Measurements from ENCODE around the gene CHMP6. TPM values are rescaled to one million over a fixed set of nuclear protein-coding genes. Genes with fewer than 3 reads are reported as not detected.
A peak's percentile ranks its signal among the peaks of the same experiment; 100 is the strongest.

CHMP6 gene
- total RNA-seq, 4 donors from 2014 or later: 16.7 to 23.8 (median 22.1) TPM

DNA sequence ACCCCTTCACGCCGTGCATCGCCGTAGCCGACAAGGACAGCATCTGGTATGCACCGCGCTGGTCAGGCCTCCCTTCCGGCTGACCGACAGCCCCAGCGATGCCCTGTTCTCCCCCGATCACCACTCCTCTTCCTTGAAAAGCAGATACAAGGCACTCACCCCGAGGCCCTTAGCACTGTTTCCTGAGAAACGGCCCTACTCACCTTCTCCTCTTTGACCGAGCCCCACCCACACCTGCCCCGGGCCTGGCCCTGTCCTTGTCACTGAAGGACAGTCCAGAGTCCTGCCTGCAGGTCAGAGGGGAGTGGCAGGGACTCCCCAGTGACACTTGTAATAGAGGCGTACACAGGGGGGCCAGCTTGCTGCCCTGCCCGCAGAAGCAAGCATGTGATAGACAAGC, 45.9 kb upstream of the CHMP6 start:
- DNase-seq: no peak
- Histone ChIP-seq H3K9me3 (no peaks in the 10 kb centered on the region), H3K27me3 (no peaks in the 10 kb centered on the region), H3K36me3 (peaks cover 0 to 69% (median 0%) of the 10 kb centered on the region in 3 donors), H3K4me3 (no peak overlapping the region), H3K27ac (no peak overlapping the region), H3K4me1 (peaks cover 0 to 44% (median 24%) of the 10 kb centered on the region in 3 donors)
- intact Hi-C loops (cut with DNase I): no loop called here
- TF ChIP-seq, protein P1, sequence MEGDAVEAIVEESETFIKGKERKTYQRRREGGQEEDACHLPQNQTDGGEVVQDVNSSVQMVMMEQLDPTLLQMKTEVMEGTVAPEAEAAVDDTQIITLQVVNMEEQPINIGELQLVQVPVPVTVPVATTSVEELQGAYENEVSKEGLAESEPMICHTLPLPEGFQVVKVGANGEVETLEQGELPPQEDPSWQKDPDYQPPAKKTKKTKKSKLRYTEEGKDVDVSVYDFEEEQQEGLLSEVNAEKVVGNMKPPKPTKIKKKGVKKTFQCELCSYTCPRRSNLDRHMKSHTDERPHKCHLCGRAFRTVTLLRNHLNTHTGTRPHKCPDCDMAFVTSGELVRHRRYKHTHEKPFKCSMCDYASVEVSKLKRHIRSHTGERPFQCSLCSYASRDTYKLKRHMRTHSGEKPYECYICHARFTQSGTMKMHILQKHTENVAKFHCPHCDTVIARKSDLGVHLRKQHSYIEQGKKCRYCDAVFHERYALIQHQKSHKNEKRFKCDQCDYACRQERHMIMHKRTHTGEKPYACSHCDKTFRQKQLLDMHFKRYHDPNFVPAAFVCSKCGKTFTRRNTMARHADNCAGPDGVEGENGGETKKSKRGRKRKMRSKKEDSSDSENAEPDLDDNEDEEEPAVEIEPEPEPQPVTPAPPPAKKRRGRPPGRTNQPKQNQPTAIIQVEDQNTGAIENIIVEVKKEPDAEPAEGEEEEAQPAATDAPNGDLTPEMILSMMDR (IDR thresholded peaks at IDR 0.05): no peak
- TF ChIP-seq POLR2A (IDR thresholded peaks at IDR 0.05): no peak
- WGBS, 2 donors: 83 to 92% methylated on average over 13 to 14 of the region's 17 CpGs

DNA sequence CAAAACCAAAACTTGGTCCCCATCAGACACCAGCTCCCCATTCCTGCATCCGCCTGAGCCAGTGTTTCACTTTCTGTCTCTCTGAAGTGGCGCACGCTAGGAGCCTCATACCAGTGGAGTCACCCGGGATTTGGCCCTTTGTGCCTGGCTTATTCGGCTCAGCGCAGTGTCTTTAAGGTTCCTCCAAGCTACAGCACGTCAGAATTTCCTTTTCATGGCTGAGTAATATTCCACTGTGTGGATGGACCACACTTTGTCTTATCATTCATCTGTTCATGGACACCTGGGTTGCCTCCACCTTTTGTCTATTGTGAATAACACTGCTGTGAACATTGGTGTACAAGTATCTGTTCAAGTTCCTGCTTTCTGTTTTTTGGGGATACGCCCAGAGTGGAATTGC, 45.2 kb upstream of the CHMP6 start:
- Histone ChIP-seq H3K36me3 (peaks cover 0 to 69% (median 2%) of the 10 kb centered on the region in 3 donors), H3K27me3 (no peaks in the 10 kb centered on the region), H3K4me3 (no peak overlapping the region), H3K9me3 (no peaks in the 10 kb centered on the region), H3K4me1 (peaks cover 0 to 46% (median 20%) of the 10 kb centered on the region in 3 donors), H3K27ac (no peak overlapping the region)
- WGBS, 2 donors: 97 to 99% methylated on average over 8 of the region's 8 CpGs
- TF ChIP-seq, protein P1 (IDR thresholded peaks at IDR 0.05): no peak
- TF ChIP-seq POLR2A (IDR thresholded peaks at IDR 0.05): no peak
- DNase-seq: no peak
- intact Hi-C loops (cut with DNase I): no loop called here

DNA sequence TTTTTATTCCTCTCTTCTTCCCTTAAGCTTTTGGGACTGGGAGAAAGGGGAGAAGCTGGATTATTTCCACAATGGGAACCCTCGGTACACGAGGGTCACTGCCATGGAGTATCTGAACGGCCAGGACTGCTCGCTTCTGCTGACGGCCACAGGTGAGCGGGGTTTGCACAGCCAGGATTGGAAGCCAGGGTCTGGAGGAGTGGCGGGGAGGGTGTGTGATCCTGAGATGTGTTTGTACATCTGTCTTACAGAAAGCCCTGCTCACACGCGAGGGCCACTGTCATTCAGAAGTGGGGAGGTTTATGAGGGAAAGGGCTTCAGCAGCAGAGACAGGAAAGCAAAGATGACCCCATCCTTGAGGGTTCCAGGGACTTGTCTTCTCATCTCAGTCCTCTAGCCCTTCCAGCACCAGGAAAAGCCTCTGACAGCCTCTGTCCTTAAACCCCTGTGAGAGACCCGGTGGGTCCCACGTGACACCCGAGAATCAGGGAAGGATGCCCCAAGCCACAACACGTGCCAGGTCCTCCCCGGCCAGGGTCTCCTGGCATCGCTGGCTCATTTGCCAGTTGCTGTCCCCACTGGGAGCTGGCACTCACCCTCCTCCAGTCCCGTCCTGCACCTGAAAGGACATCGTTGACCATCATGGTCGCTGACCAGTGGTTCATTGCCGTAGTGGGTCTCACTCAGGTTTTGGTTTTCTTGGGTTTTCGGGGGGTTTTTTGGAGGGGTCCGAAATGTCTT, 44.3 kb upstream of the CHMP6 start:
- DNase-seq: no peak
- no peaks in the 10 kb centered on the region for H3K27me3 ChIP-seq
- WGBS, 2 donors: 95 to 100% methylated on average over 10 to 13 of the region's 21 CpGs
- no peak overlapping the region for H3K4me3 ChIP-seq
- intact Hi-C loops (cut with DNase I): no loop called here
- TF ChIP-seq, protein P1 (IDR thresholded peaks at IDR 0.05): no peak
- no peak for TF ChIP-seq POLR2A (IDR thresholded peaks at IDR 0.05)
- peaks cover 0 to 69% (median 7%) of the 10 kb centered on the region in 3 donors for H3K36me3 ChIP-seq
- no peaks in the 10 kb centered on the region for H3K9me3 ChIP-seq
- peaks cover 0 to 40% (median 11%) of the 10 kb centered on the region in 3 donors for H3K4me1 ChIP-seq
- no peak overlapping the region for H3K27ac ChIP-seq

DNA sequence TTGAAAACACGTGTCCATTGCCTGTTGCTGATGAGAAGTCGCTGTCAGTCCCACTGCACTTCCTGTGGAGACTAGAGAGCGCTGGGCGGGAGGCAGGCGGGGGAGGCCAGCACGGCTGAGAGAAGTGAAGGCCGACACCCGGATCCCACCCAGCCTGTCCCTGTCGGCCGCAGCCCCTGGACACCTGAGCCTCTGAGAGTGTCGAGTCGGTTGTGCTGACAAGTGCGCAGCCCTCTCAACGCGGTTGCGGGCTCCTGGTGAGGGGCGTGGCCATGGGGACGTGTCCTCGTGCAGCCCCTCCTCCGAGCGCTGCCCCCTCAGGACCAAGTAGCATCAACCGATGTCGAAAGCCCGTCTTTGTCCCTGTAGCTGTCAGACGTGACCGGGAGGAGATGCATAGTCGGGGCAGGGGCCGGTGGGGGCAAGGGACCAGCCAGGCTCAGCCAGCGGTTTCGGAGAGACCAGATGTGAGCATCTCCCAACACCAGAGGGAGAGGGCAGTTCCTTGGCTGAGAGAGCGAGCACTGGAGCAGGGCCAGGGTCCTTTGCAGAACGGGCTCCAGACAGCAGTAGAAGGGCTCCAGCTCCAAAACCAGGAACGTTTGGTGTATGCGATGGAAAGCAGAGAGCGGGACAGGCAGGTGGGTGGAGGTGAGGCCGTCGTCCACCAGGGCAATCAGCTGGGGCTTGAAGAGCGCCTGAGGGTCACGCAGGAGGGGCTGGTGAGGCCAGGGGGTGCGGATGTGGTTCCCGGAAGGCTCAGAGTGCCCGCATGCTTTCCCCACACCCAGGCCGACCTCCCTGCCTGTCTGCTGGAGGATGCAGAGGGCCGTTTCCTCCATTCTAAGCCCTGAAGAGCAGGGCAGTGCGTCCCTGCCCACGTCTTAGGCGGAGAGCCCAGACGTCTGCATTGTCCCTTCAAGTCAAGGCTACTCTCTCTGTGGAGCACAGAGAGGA, 43.3 kb upstream of the CHMP6 start:
- intact Hi-C loops (cut with DNase I): no loop called here
- DNase-seq: no peak
- Histone ChIP-seq H3K36me3 (peaks cover 0 to 77% (median 7%) of the 10 kb centered on the region in 3 donors), H3K4me3 (no peak overlapping the region), H3K27ac (peak overlapping the region in 3 of 4 donors; percentile 15 to 58 (median 46)), H3K9me3 (no peaks in the 10 kb centered on the region), H3K27me3 (no peaks in the 10 kb centered on the region), H3K4me1 (peaks cover 0 to 31% (median 2%) of the 10 kb centered on the region in 3 donors)
- 73 to 91% methylated on average over 16 to 20 of the region's 48 CpGs for WGBS, 2 donors
- TF ChIP-seq, protein P1 (IDR thresholded peaks at IDR 0.05): no peak
- no peak for TF ChIP-seq POLR2A (IDR thresholded peaks at IDR 0.05)

All from esophagus squamous epithelium (tissue), 5 donors.